Astrocyte (in vitro differentiated cells and primary cell): ENCODE measurements around the gene ADSS1. TPM values are rescaled to one million over a fixed set of nuclear protein-coding genes. Genes with fewer than 3 reads are reported as not detected.

Experiments
- DNase-seq: peaks from one replicate; pipeline ENCODE4 v3.0.0-alpha.2; 2010; ENCODE audit warnings: low read depth
- FAIRE-seq: peaks from 2 replicates; lab custom pipeline; 2011; peaks lifted over from hg19 to GRCh38; lab: Jason Lieb, UNC
- H2AFZ ChIP-seq: 2 replicates; pipeline ENCODE4 v1.6.0; 2012; ENCODE audit warnings: low read depth, low read length, inconsistent platforms
- H3K27ac ChIP-seq: 2 replicates; pipeline ENCODE4 v1.5.1; 2011; ENCODE audit warnings: low read depth, low read length, inconsistent platforms
- H3K27me3 ChIP-seq: 2 replicates; pipeline ENCODE4 v1.6.0; 2011; ENCODE audit warnings: low read length, inconsistent platforms; ENCODE audit not compliant: insufficient read depth
- H3K36me3 ChIP-seq: 2 replicates; pipeline ENCODE4 v1.5.1; 2011; ENCODE audit warnings: low read length, inconsistent platforms; ENCODE audit not compliant: insufficient read depth
- H3K4me1 ChIP-seq: 2 replicates; pipeline ENCODE4 v1.5.1; 2011; ENCODE audit warnings: low read length, inconsistent platforms; ENCODE audit not compliant: insufficient read depth
- H3K4me2 ChIP-seq: 2 replicates; pipeline ENCODE4 v1.6.0; 2012; ENCODE audit warnings: low read length, inconsistent platforms
- H3K4me3 ChIP-seq: 2 replicates; pipeline ENCODE4 v1.5.1; 2011; ENCODE audit warnings: low read depth, mild to moderate bottlenecking, low read length, inconsistent platforms; ENCODE audit not compliant: insufficient read depth
- H3K79me2 ChIP-seq: 2 replicates; pipeline ENCODE4 v1.6.0; 2012; ENCODE audit warnings: mild to moderate bottlenecking, low read length, inconsistent platforms; ENCODE audit not compliant: insufficient read depth
- H3K9ac ChIP-seq: 2 replicates; pipeline ENCODE4 v1.6.0; 2012; ENCODE audit warnings: mild to moderate bottlenecking, low read length, inconsistent platforms
- H3K9me3 ChIP-seq: 2 replicates; pipeline ENCODE4 v1.5.1; 2012; ENCODE audit warnings: low read depth, mild to moderate bottlenecking, low read length, inconsistent platforms; ENCODE audit not compliant: insufficient read depth
- H4K20me1 ChIP-seq: 2 replicates; pipeline ENCODE4 v1.6.0; 2012; ENCODE audit warnings: low read length, inconsistent platforms; ENCODE audit not compliant: insufficient read depth
- H3K27ac Mint-ChIP-seq: one replicate; pipeline ENCODE4 v1.8.0; 2021; ENCODE audit warnings: mild to moderate bottlenecking, mixed read lengths; ENCODE audit not compliant: unreplicated experiment
- H3K27me3 Mint-ChIP-seq: one replicate; pipeline ENCODE4 v1.8.0; 2021; ENCODE audit warnings: low read depth, mixed read lengths; ENCODE audit not compliant: unreplicated experiment
- H3K36me3 Mint-ChIP-seq: one replicate; pipeline ENCODE4 v1.8.0; 2021; ENCODE audit warnings: low read depth, mixed read lengths; ENCODE audit not compliant: unreplicated experiment
- H3K4me1 Mint-ChIP-seq: one replicate; pipeline ENCODE4 v1.8.0; 2021; ENCODE audit warnings: low read depth, mixed read lengths; ENCODE audit not compliant: unreplicated experiment
- H3K4me3 Mint-ChIP-seq: one replicate; pipeline ENCODE4 v1.8.0; 2021; ENCODE audit warnings: mild to moderate bottlenecking, moderate library complexity, mixed read lengths; ENCODE audit not compliant: unreplicated experiment
- H3K9me3 Mint-ChIP-seq: one replicate; pipeline ENCODE4 v1.8.0; 2021; ENCODE audit warnings: mild to moderate bottlenecking, mixed read lengths; ENCODE audit not compliant: unreplicated experiment
- EZH2 ChIP-seq: IDR thresholded peaks from 2 replicates; pipeline ENCODE4 v1.6.1; 2012; ENCODE audit warnings: mild to moderate bottlenecking, low read length, inconsistent platforms; ENCODE audit not compliant: insufficient read depth
- total RNA-seq: library from RNA; stranded (reverse); gene quantifications from 2 replicates; pipeline ENCODE4 v1.2.1, GENCODE V29; 2021
- TF ChIP-seq, protein P1 (sequence below): IDR thresholded peaks from 2 replicates; pipeline ENCODE4 v1.5.1; 2011; ENCODE audit warnings: low read depth, mild to moderate bottlenecking, inconsistent platforms, low read length, moderate library complexity; ENCODE audit not compliant: insufficient read depth

The ADSS1 gene
- total RNA-seq, 1 donor from 2014 or later = 4.4 TPM

GRCh38 chr14:104781271-104782077 lies 57.4 kb downstream of the ADSS1 start:
- Histone ChIP-seq H3K27ac (no peak overlapping the region), H3K4me3 (no peak overlapping the region), H4K20me1 (peaks cover 94% of the 10 kb centered on the region), H3K9me3 (no peaks in the 10 kb centered on the region), H3K79me2 (peaks cover 41% of the 10 kb centered on the region), H3K4me2 (no peak overlapping the region), H3K27me3 (no peaks in the 10 kb centered on the region), H3K36me3 (no peaks in the 10 kb centered on the region), H3K4me1 (no peaks in the 10 kb centered on the region), H2AFZ (no peak overlapping the region), H3K9ac (no peak overlapping the region)
- no peak for TF ChIP-seq EZH2
- TF ChIP-seq, protein P1, sequence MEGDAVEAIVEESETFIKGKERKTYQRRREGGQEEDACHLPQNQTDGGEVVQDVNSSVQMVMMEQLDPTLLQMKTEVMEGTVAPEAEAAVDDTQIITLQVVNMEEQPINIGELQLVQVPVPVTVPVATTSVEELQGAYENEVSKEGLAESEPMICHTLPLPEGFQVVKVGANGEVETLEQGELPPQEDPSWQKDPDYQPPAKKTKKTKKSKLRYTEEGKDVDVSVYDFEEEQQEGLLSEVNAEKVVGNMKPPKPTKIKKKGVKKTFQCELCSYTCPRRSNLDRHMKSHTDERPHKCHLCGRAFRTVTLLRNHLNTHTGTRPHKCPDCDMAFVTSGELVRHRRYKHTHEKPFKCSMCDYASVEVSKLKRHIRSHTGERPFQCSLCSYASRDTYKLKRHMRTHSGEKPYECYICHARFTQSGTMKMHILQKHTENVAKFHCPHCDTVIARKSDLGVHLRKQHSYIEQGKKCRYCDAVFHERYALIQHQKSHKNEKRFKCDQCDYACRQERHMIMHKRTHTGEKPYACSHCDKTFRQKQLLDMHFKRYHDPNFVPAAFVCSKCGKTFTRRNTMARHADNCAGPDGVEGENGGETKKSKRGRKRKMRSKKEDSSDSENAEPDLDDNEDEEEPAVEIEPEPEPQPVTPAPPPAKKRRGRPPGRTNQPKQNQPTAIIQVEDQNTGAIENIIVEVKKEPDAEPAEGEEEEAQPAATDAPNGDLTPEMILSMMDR = no peak
- FAIRE-seq (no peak), DNase-seq (no peak)
- no peaks in the 10 kb centered on the region for H3K4me1 Mint-ChIP-seq
- no peaks in the 10 kb centered on the region for H3K9me3 Mint-ChIP-seq
- H3K27me3 Mint-ChIP-seq = no peaks in the 10 kb centered on the region
- H3K27ac Mint-ChIP-seq = no peak overlapping the region
- H3K4me3 Mint-ChIP-seq = no peak overlapping the region
- peaks cover 4% of the 10 kb centered on the region for H3K36me3 Mint-ChIP-seq

GRCh38 chr14:104782086-104782807 lies 58.2 kb downstream of the ADSS1 start:
- Histone ChIP-seq H3K4me2 (no peak overlapping the region), H3K79me2 (peaks cover 45% of the 10 kb centered on the region), H3K36me3 (no peaks in the 10 kb centered on the region), H3K27ac (no peak overlapping the region), H3K9me3 (no peaks in the 10 kb centered on the region), H3K27me3 (no peaks in the 10 kb centered on the region), H3K4me3 (no peak overlapping the region), H3K9ac (no peak overlapping the region), H3K4me1 (no peaks in the 10 kb centered on the region), H4K20me1 (peaks cover 94% of the 10 kb centered on the region), H2AFZ (no peak overlapping the region)
- Mint-ChIP-seq H3K9me3 (no peaks in the 10 kb centered on the region), H3K4me1 (no peaks in the 10 kb centered on the region), H3K27me3 (no peaks in the 10 kb centered on the region), H3K4me3 (no peak overlapping the region), H3K36me3 (peaks cover 2% of the 10 kb centered on the region), H3K27ac (no peak overlapping the region)
- TF ChIP-seq, protein P1 = no peak
- no peak for TF ChIP-seq EZH2
- DNase-seq = no peak
- no peak for FAIRE-seq
